ENCODE data around the gene AKAP8.

GRCh38 chr19:15354566-15355296 is 24.9 kb downstream of the AKAP8 start:
- TF ChIP-seq YY1 (IDR thresholded peaks at IDR 0.05; ENCODE audit: insufficient read depth, insufficient read length) (no peak), SUZ12 (IDR thresholded peaks at IDR 0.05; ENCODE audit: extremely low read depth, insufficient read depth, insufficient read length) (no peak), ZNF274 (IDR thresholded peaks at IDR 0.05; ENCODE audit: low read depth, low read length) (no peak)

All from NT2/D1 (cell line).